Mammary epithelial cell (primary cell): ENCODE results near the gene NLRP5.
A peak's percentile ranks its signal among the peaks of the same experiment; 100 is the strongest.

Experiments
- CTCF ChIP-seq, 2 donors: IDR thresholded peaks in 1 of 2; conservative IDR thresholded peaks in 1 of 2; 2 replicates each; pipeline ENCODE4 v1.5.1; 2011 to 2012; ENCODE audit warnings: inconsistent platforms in 2 of 2, low read length in 2 of 2, mild to moderate bottlenecking in 2 of 2, control low read depth in 1 of 2, low read depth in 1 of 2; ENCODE audit not compliant: insufficient read depth in 1 of 2; ENCODE audit errors: extremely low read depth in 1 of 2
- EZH2 ChIP-seq: IDR thresholded peaks from 2 replicates; pipeline ENCODE4 v1.6.1; 2012; ENCODE audit warnings: low read length, inconsistent platforms, borderline replicate concordance

DNA sequence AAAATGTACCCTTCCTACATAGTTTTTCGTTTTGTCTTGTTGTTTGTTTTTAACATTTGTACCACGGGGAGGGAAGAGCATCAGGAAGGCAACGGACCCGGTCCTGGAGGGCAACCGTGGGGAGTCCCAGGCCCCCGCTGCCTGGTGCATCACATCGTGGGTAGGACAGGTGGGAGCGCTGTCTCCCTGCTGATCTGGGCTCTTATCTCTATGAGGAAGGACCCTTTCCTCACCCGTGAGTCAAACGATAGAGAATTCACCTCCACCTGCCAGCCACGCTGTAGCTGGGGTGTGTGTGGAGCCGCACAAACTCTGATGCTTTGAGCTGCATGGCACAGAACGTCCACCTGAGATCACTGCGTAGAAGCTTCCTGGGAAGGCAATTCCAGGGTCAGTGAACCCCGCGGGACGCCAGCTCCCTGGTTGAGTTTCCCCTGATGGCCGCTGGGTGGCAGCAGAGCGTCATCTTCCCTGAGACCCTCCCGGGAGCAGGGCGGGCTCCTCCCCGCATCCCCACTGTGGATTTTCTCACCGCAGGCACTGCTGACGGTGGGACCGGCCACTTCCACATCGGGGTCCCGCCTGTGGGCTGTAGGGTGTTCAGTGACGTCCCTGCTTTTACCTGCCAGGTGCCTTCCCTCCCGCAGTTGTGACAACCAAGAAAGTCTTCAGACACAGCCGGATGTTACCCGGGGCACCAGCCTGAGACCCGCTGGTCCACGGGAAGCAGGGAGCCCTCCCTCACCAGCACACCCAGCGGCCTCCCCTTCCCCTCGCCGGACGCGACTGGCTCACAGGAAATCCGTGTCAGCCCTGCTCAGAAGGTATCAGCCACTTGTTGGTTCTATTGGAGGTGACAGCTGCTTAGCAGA, 79.8 kb downstream of the NLRP5 start:
- TF ChIP-seq CTCF (conservative IDR thresholded peaks at IDR 0.05 in 1 of 2, IDR thresholded peaks at IDR 0.05 in 1 of 2; ENCODE audit: extremely low read depth in 1 of 2, insufficient read depth in 1 of 2, low read depth in 1 of 2, low read length in 2 of 2) (peak; percentile 69 to 88), EZH2 (no peak)
